Measurements from ENCODE around the gene PSTPIP2.
A peak's percentile ranks its signal among the peaks of the same experiment; 100 is the strongest.

PSTPIP2 gene

GRCh38 chr18:46028536-46028891 is 43.5 kb downstream of the PSTPIP2 start:
- Mint-ChIP-seq H3K9me3 (no peaks in the 10 kb centered on the region), H3K4me3 (peak overlapping the region; percentile 82 to 93), H3K4me1 (peaks cover 14% of the 10 kb centered on the region), H3K27ac (peak overlapping the region; percentile 83 to 92), H3K27me3 (peaks cover 16% of the 10 kb centered on the region)
- DNase-seq (no peak), ATAC-seq (no peak)

- Mint-ChIP-seq H3K4me1 (peaks cover 5% of the 10 kb centered on the region), H3K27ac (no peak overlapping the region), H3K9me3 (no peaks in the 10 kb centered on the region), H3K4me3 (no peak overlapping the region), H3K27me3 (no peaks in the 10 kb centered on the region)
- DNase-seq (no peak), ATAC-seq (no peak)
Measured at GRCh38 chr18:46019936-46020335, 52.1 kb downstream of the PSTPIP2 start.

- ATAC-seq = peak; percentile 96
- H3K4me1 Mint-ChIP-seq = peaks cover 38% of the 10 kb centered on the region
- H3K4me3 Mint-ChIP-seq = peak overlapping the region; percentile 42 to 56
- no peaks in the 10 kb centered on the region for H3K27me3 Mint-ChIP-seq
- no peaks in the 10 kb centered on the region for H3K9me3 Mint-ChIP-seq
- peak; percentile 16 to 21 for DNase-seq
- H3K27ac Mint-ChIP-seq = peak overlapping the region; percentile 70 to 79
Measured at GRCh38 chr18:46013484-46014189, 58.4 kb downstream of the PSTPIP2 start.

- Mint-ChIP-seq H3K27me3 (no peaks in the 10 kb centered on the region), H3K9me3 (no peaks in the 10 kb centered on the region), H3K4me3 (no peak overlapping the region), H3K4me1 (peaks cover 38% of the 10 kb centered on the region), H3K27ac (no peak overlapping the region)
- no peak for DNase-seq
- ATAC-seq = no peak
Measured at GRCh38 chr18:46010676-46011075, 61.4 kb downstream of the PSTPIP2 start.

- no peak for ATAC-seq
- no peak for DNase-seq
- no peak overlapping the region for H3K4me3 Mint-ChIP-seq
- H3K4me1 Mint-ChIP-seq = peaks cover 34% of the 10 kb centered on the region
- no peak overlapping the region for H3K27ac Mint-ChIP-seq
- no peaks in the 10 kb centered on the region for H3K9me3 Mint-ChIP-seq
- no peaks in the 10 kb centered on the region for H3K27me3 Mint-ChIP-seq
Measured at GRCh38 chr18:46010050-46010449, 62.0 kb downstream of the PSTPIP2 start.

- ATAC-seq = no peak
- Mint-ChIP-seq H3K4me3 (no peak overlapping the region), H3K27me3 (no peaks in the 10 kb centered on the region), H3K9me3 (no peaks in the 10 kb centered on the region), H3K27ac (peak overlapping the region in 1 of 2 donors; percentile 21), H3K4me1 (peaks cover 26% of the 10 kb centered on the region)
- DNase-seq = no peak
Measured at GRCh38 chr18:46009125-46009840, 62.8 kb downstream of the PSTPIP2 start.

- ATAC-seq (no peak), DNase-seq (no peak)
- H3K27ac Mint-ChIP-seq = peak overlapping the region in 1 of 2 donors; percentile 21
- no peaks in the 10 kb centered on the region for H3K9me3 Mint-ChIP-seq
- no peaks in the 10 kb centered on the region for H3K27me3 Mint-ChIP-seq
- no peak overlapping the region for H3K4me3 Mint-ChIP-seq
- H3K4me1 Mint-ChIP-seq = peaks cover 19% of the 10 kb centered on the region
Measured at GRCh38 chr18:46008531-46008930, 63.5 kb downstream of the PSTPIP2 start.

- H3K27me3 Mint-ChIP-seq = no peaks in the 10 kb centered on the region
Measured at GRCh38 chr18:46007165-46007564, 64.9 kb downstream of the PSTPIP2 start.

GRCh38 chr18:46002934-46003333 is 69.1 kb downstream of the PSTPIP2 start:
- peak; percentile 54 for ATAC-seq
- H3K27ac Mint-ChIP-seq = no peak overlapping the region
- H3K4me1 Mint-ChIP-seq = peaks cover 22% of the 10 kb centered on the region
- no peak overlapping the region for H3K4me3 Mint-ChIP-seq
- no peaks in the 10 kb centered on the region for H3K27me3 Mint-ChIP-seq
- H3K9me3 Mint-ChIP-seq = peaks cover 11 to 17% of the 10 kb centered on the region in 2 donors
- no peak for DNase-seq

More at GRCh38 chr18:46007165-46007564, 64.9 kb downstream of the PSTPIP2 start:
- DNase-seq (no peak), ATAC-seq (no peak)
- Mint-ChIP-seq H3K4me1 (peaks cover 17% of the 10 kb centered on the region), H3K4me3 (no peak overlapping the region), H3K9me3 (peaks cover 8 to 10% of the 10 kb centered on the region in 2 donors), H3K27ac (no peak overlapping the region)

- Mint-ChIP-seq H3K27me3 (no peaks in the 10 kb centered on the region), H3K4me1 (peaks cover 30% of the 10 kb centered on the region), H3K4me3 (no peak overlapping the region), H3K9me3 (peaks cover 11 to 17% of the 10 kb centered on the region in 2 donors), H3K27ac (no peak overlapping the region)
- DNase-seq (no peak), ATAC-seq (no peak)
Measured at GRCh38 chr18:46001892-46002291, 70.2 kb downstream of the PSTPIP2 start.

- Mint-ChIP-seq H3K9me3 (peaks cover 11 to 17% of the 10 kb centered on the region in 2 donors), H3K4me1 (peaks cover 37% of the 10 kb centered on the region)
Measured at GRCh38 chr18:46001074-46001473, 71.0 kb downstream of the PSTPIP2 start.

GRCh38 chr18:45999536-45999935 is 72.5 kb downstream of the PSTPIP2 start:
- ATAC-seq = no peak
- Mint-ChIP-seq H3K27me3 (no peaks in the 10 kb centered on the region), H3K27ac (peak overlapping the region in 1 of 2 donors; percentile 12), H3K9me3 (peaks cover 11 to 17% of the 10 kb centered on the region in 2 donors), H3K4me1 (peaks cover 47% of the 10 kb centered on the region), H3K4me3 (peak overlapping the region in 1 of 2 donors; percentile 11)
- DNase-seq = no peak

More at GRCh38 chr18:46001074-46001473, 71.0 kb downstream of the PSTPIP2 start:
- no peak for ATAC-seq
- H3K27me3 Mint-ChIP-seq = no peaks in the 10 kb centered on the region
- no peak for DNase-seq
- no peak overlapping the region for H3K27ac Mint-ChIP-seq
- H3K4me3 Mint-ChIP-seq = no peak overlapping the region

GRCh38 chr18:45998244-45998643 is 73.8 kb downstream of the PSTPIP2 start:
- H3K27ac Mint-ChIP-seq = peak overlapping the region; percentile 83 to 93
- DNase-seq = peak in 1 of 2 donors; percentile 24
- peak overlapping the region; percentile 68 to 73 for H3K4me3 Mint-ChIP-seq

GRCh38 chr18:45997700-45998151 is 74.3 kb downstream of the PSTPIP2 start:
- Mint-ChIP-seq H3K9me3 (peaks cover 9 to 13% of the 10 kb centered on the region in 2 donors), H3K27me3 (no peaks in the 10 kb centered on the region), H3K27ac (peak overlapping the region; percentile 83 to 93), H3K4me1 (peaks cover 43% of the 10 kb centered on the region), H3K4me3 (peak overlapping the region; percentile 68 to 73)
- peak; percentile 93 for ATAC-seq
- DNase-seq = peak in 1 of 2 donors; percentile 55

More at GRCh38 chr18:45998244-45998643, 73.8 kb downstream of the PSTPIP2 start:
- peak; percentile 78 for ATAC-seq
- H3K9me3 Mint-ChIP-seq = peaks cover 11 to 17% of the 10 kb centered on the region in 2 donors
- no peaks in the 10 kb centered on the region for H3K27me3 Mint-ChIP-seq
- peaks cover 47% of the 10 kb centered on the region for H3K4me1 Mint-ChIP-seq

- H3K27ac Mint-ChIP-seq = no peak overlapping the region
- DNase-seq (no peak), ATAC-seq (no peak)
- H3K27me3 Mint-ChIP-seq = no peaks in the 10 kb centered on the region
- H3K4me1 Mint-ChIP-seq = peaks cover 41% of the 10 kb centered on the region
- H3K4me3 Mint-ChIP-seq = no peak overlapping the region
- H3K9me3 Mint-ChIP-seq = no peaks in the 10 kb centered on the region
Measured at GRCh38 chr18:45995461-45995860, 76.6 kb downstream of the PSTPIP2 start.

GRCh38 chr18:45993438-45993837 is 78.6 kb downstream of the PSTPIP2 start:
- DNase-seq (no peak), ATAC-seq (no peak)
- H3K27ac Mint-ChIP-seq = no peak overlapping the region
- H3K4me3 Mint-ChIP-seq = no peak overlapping the region
- no peaks in the 10 kb centered on the region for H3K27me3 Mint-ChIP-seq
- peaks cover 8 to 10% of the 10 kb centered on the region in 2 donors for H3K9me3 Mint-ChIP-seq
- H3K4me1 Mint-ChIP-seq = peaks cover 30% of the 10 kb centered on the region

All from stimulated activated naive CD8-positive, alpha-beta T cell treated with anti-CD3 and anti-CD28 coated beads, Interleukin-15, amount 100 ng/mL, for 72 hours (primary cell).